Parathyroid adenoma (tissue), 2 donors: ENCODE results near the gene ZNF677.
"Not testable (repeated sequence)": the region's sequence is repeated elsewhere in the genome, so short reads cannot be mapped to it uniquely, and the experiment has no call there.

ENCODE experiments used
- H2AFZ ChIP-seq: fragments of 300-600 bp; sonication (generic); one replicate; pipeline ENCODE4 v1.7.0; 2017; ENCODE audit warnings: antibody characterized with exemption, mild to moderate bottlenecking
- H3K27ac ChIP-seq: fragments of 300-600 bp; sonication (generic); one replicate; pipeline ENCODE4 v1.7.0; 2017
- H3K27me3 ChIP-seq: fragments of 300-600 bp; sonication (generic); one replicate; pipeline ENCODE4 v1.7.0; 2017; ENCODE audit warnings: low read length; ENCODE audit not compliant: control insufficient read depth, insufficient read depth
- H3K36me3 ChIP-seq: fragments of 300-600 bp; sonication (generic); one replicate; pipeline ENCODE4 v1.7.0; 2017; ENCODE audit warnings: low read length; ENCODE audit not compliant: control insufficient read depth, insufficient read depth
- H3K4me1 ChIP-seq: fragments of 300-600 bp; sonication (generic); one replicate; pipeline ENCODE4 v1.7.0; 2017; ENCODE audit warnings: control low read depth
- H3K4me2 ChIP-seq: fragments of 300-600 bp; sonication (generic); one replicate; pipeline ENCODE4 v1.7.0; 2017; ENCODE audit warnings: low read length
- H3K4me3 ChIP-seq: fragments of 300-600 bp; sonication (generic); one replicate; pipeline ENCODE4 v1.7.0; 2017; ENCODE audit warnings: low read depth, low read length
- H3K79me2 ChIP-seq: fragments of 300-600 bp; sonication (generic); one replicate; pipeline ENCODE4 v1.7.0; 2017; ENCODE audit warnings: control low read depth
- H3K9ac ChIP-seq: fragments of 300-600 bp; sonication (generic); one replicate; pipeline ENCODE4 v1.7.0; 2017; ENCODE audit warnings: mild to moderate bottlenecking
- H3K9me3 ChIP-seq: fragments of 300-600 bp; sonication (generic); one replicate; pipeline ENCODE4 v1.7.0; 2017; ENCODE audit warnings: low read length; ENCODE audit not compliant: control insufficient read depth
- TF ChIP-seq, protein P1 (sequence below): fragments of 300-600 bp; sonication (generic); IDR thresholded peaks from one replicate; pipeline ENCODE4 v1.7.0; 2017; ENCODE audit warnings: antibody characterized with exemption, mild to moderate bottlenecking
- donor health status: primary hyperparathyroidism.

ZNF677 gene

GRCh38 chr19:53275480-53275879 lies 20.8 kb upstream of the ZNF677 start:
- Histone ChIP-seq H3K36me3 (no peaks in the 10 kb centered on the region), H3K79me2 (no peaks in the 10 kb centered on the region), H3K9ac (no peak overlapping the region), H3K27me3 (no peaks in the 10 kb centered on the region), H3K4me1 (no peaks in the 10 kb centered on the region), H2AFZ (no peak overlapping the region), H3K27ac (no peak overlapping the region), H3K9me3 (no peaks in the 10 kb centered on the region), H3K4me2 (no peak overlapping the region), H3K4me3 (no peak overlapping the region)
- TF ChIP-seq, protein P1, sequence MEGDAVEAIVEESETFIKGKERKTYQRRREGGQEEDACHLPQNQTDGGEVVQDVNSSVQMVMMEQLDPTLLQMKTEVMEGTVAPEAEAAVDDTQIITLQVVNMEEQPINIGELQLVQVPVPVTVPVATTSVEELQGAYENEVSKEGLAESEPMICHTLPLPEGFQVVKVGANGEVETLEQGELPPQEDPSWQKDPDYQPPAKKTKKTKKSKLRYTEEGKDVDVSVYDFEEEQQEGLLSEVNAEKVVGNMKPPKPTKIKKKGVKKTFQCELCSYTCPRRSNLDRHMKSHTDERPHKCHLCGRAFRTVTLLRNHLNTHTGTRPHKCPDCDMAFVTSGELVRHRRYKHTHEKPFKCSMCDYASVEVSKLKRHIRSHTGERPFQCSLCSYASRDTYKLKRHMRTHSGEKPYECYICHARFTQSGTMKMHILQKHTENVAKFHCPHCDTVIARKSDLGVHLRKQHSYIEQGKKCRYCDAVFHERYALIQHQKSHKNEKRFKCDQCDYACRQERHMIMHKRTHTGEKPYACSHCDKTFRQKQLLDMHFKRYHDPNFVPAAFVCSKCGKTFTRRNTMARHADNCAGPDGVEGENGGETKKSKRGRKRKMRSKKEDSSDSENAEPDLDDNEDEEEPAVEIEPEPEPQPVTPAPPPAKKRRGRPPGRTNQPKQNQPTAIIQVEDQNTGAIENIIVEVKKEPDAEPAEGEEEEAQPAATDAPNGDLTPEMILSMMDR, result no peak

DNA sequence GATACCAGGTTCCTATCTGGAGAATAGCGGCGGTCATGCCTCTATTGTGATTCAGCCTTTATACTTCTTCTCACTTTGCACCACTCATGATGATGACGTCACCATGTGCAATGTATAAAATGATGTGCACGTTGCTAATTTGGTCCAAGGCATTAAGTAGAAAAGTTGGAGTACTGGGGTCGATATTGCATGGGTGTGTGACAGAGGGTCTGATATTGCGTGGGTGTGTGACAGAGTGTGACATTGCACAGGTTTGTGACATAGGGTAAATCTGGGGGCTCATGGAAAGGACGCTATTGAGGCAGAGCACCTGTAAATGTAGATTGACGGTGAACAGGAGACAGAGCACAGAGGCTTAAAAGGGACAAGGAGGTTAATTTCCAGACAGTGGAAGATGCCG lies 17.4 kb upstream of the ZNF677 start:
- H2AFZ ChIP-seq, result no peak overlapping the region
- no peaks in the 10 kb centered on the region for H3K79me2 ChIP-seq
- no peak overlapping the region for H3K27ac ChIP-seq
- H3K4me3 ChIP-seq, result no peak overlapping the region
- no peaks in the 10 kb centered on the region for H3K4me1 ChIP-seq
- TF ChIP-seq, protein P1, result no peak
- H3K36me3 ChIP-seq, result no peaks in the 10 kb centered on the region
- H3K4me2 ChIP-seq, result no peak overlapping the region
- no peaks in the 10 kb centered on the region for H3K9me3 ChIP-seq
- no peak overlapping the region for H3K9ac ChIP-seq
- no peaks in the 10 kb centered on the region for H3K27me3 ChIP-seq

DNA sequence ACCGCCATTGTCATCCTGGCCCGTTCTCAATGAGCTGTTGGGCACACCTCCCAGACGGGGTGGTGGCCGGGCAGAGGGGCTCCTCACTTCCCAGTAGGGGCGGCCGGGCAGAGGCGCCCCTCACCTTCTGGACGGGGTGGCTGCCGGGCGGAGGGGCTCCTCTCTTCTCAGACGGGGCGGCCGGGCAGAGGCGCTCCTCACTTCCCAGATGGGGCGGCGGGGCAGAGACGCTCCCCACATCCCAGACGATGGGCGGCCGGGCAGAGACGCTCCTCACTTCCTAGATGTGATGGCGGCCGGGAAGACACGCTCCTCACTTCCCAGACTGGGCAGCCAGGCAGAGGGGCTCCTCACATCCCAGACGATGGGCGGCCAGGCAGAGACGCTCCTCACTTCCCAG lies 15.2 kb upstream of the ZNF677 start:
- not testable (repeated sequence) for H3K4me1 ChIP-seq, H3K36me3 ChIP-seq, H3K27ac ChIP-seq, H2AFZ ChIP-seq, H3K4me2 ChIP-seq, H3K9ac ChIP-seq, H3K9me3 ChIP-seq, H3K79me2 ChIP-seq, H3K27me3 ChIP-seq, H3K4me3 ChIP-seq

DNA sequence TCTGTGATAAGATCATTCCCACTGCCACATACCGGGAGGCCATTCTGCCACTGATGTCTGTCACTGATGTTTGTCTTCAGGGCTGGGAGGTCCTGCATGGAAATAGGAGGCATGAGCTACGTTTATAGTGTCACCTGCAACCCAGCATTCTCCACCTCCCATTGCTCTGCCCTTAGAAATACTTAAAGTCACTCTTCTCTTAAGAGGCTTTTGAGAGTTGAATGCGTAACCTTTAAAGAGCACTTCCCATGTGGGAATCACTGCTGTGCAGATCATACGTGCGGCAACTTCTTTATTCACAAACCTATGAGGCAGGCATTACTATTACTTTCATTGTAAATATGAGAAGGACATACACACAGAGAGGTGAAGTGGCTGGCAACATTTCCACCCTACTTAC lies 12.9 kb upstream of the ZNF677 start, which contains the start of gene VN1R4:
Gene VN1R4, minus strand, starts transcription at position 101 of the 400 bp plus-strand sequence. Its CDS starts 58 bp downstream, at position 43.
- not testable (repeated sequence) for H3K4me1 ChIP-seq, H3K4me3 ChIP-seq, H3K36me3 ChIP-seq, H3K79me2 ChIP-seq, H3K27me3 ChIP-seq, H3K27ac ChIP-seq, H3K4me2 ChIP-seq, H3K9me3 ChIP-seq, H2AFZ ChIP-seq, H3K9ac ChIP-seq

- H3K4me2 ChIP-seq, H3K4me3 ChIP-seq, H3K79me2 ChIP-seq, H3K4me1 ChIP-seq, H3K9me3 ChIP-seq, H3K9ac ChIP-seq, H2AFZ ChIP-seq, H3K27me3 ChIP-seq, H3K27ac ChIP-seq, H3K36me3 ChIP-seq: not testable (repeated sequence)
These were observed 3.2 kb upstream of the ZNF677 start, which contains the start of gene VN1R2 for GRCh38 chr19:53257715-53258342. Gene VN1R2 (plus strand): TSS chr19:53258292. CDS start chr19:53258376, 84 bp downstream.

- TF ChIP-seq, protein P1, result no peak
- no peaks in the 10 kb centered on the region for H3K4me1 ChIP-seq
- no peak overlapping the region for H3K4me3 ChIP-seq
- H3K79me2 ChIP-seq, result no peaks in the 10 kb centered on the region
- no peak overlapping the region for H3K4me2 ChIP-seq
- peaks cover 9% of the 10 kb centered on the region for H3K36me3 ChIP-seq
- H3K9me3 ChIP-seq, result peaks cover 8% of the 10 kb centered on the region
- H3K9ac ChIP-seq, result no peak overlapping the region
- no peaks in the 10 kb centered on the region for H3K27me3 ChIP-seq
- no peak overlapping the region for H3K27ac ChIP-seq
- H2AFZ ChIP-seq, result no peak overlapping the region
These were observed 8.2 kb downstream of the ZNF677 start for GRCh38 chr19:53246498-53246897.
